Activated effector memory CD4-positive, alpha-beta T cell treated with anti-CD3 and anti-CD28 coated beads, Interleukin-2, amount 50 U/mL, for 16 hours (primary cell): ENCODE measurements around the gene TMEM201.
"Not testable (repeated sequence)": the region's sequence is repeated elsewhere in the genome, so short reads cannot be mapped to it uniquely, and the experiment has no call there.

ENCODE experiments used
- DNase-seq: peaks from one replicate; pipeline ENCODE4 v3.0.0-alpha.2; 2020

Gene TMEM201

GRCh38 chr1:9601942-9602793, 13.5 kb downstream of the TMEM201 start:
- DNase-seq: no peak

DNA sequence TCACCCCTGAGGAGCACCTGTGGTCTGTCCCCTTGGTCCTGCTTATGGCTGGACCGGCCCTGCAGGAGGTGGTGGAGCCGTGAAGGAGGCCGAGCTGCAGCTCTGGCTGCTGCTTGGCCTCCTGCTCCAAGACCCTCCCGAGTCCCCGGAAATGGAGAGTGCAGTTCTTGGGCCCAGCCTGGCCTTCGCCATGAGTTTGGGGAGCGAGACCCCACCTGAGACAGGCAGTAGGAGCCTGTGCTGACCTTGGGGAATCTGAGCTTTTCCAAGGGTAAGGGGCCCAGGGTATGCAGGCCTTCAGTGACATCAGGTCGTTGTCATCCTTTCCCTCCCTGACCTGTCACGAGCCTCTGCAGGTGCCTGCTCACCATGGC, 14.1 kb downstream of the TMEM201 start:
- no peak for DNase-seq

DNA sequence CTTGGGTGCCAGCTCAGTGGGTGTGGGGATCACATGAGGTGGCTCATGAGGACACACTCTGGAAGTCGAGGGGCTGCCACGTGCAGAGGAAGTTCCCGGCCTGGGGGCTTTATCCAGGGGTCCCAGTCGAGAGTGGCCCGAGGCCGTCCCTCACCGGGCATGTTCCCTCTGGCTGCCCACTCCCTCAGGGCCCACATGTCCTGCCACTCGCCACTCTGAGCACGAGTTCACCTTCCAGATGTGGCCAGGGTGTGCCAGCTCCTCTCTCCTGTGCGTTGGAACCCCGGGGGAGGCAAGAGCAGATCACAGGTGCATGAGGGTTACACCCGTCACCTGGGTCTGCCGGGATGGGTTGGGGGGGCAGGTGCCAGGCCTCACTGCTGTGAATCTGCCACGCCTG, 14.6 kb downstream of the TMEM201 start:
- no peak for DNase-seq

DNA sequence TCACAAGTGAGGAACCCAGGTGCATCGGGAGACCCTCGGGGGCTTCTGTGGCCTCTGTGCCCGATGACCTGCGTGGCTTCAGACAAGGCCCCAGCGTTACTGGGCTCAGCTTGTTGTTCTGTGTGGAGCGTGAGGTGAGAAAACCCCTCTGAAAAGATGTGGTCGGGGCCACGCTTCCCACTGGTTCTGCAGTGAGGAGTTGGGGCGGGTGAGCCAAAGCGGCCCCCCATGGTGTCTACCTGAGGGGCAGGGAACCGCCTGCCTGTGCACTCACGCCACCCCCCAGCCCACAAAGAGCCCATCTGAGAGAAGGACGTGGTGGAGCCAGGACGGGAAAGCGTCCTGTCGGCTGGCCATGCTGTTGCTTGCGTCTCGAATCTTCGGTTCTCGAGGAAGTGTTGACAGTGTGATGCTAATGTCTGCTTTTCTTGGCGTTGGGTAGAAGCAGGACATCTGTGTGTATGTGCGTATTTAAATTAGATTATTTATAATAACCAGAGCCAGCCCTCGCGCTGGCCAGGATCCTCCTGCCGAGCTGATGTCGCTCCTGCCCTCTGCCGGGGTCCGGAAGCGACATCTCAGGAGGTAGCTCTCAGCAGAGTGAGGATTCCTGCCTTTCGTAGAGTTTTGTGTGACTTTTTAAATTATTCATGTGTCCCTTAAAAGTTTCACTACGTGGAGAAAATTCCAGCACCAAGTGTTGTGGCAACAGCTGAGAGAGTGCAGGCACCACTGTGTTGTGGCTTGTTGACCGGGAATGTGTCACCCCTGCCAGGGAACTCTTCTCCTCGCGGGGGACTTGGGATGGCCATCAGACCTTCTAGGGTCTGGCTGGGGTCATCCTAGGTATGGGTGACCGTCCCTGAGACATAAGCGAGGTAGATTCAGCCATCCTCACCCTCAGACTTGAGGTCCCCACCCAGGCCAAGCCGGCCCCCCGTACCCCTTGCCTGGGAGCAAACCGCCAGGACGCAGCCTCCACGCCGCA, 15.3 kb downstream of the TMEM201 start:
- DNase-seq: no peak

- DNase-seq: no peak
Measured at GRCh38 chr1:9604836-9605235, 16.1 kb downstream of the TMEM201 start.

GRCh38 chr1:9605946-9606455, 17.3 kb downstream of the TMEM201 start:
- DNase-seq: no peak

DNA sequence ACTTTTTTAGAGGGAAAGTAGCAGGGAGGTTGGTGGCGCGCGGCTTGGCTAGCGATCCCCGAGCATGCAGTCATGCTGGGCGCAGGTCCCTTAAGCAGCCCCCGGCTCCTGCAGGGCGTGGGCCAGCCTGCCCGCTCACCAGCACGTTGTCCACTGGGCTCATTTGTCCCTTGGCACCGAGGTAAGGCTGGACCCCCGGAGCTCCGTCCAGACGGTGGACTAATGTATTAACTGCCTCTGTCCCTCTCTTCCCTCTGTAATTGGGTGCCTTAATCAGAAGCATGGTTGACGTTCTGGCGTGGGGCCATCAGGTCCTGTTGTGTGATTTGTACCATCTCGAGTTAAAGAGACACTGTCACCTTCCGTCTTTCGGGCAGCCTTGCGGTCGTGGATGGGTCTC, 17.7 kb downstream of the TMEM201 start:
- no peak for DNase-seq

DNA sequence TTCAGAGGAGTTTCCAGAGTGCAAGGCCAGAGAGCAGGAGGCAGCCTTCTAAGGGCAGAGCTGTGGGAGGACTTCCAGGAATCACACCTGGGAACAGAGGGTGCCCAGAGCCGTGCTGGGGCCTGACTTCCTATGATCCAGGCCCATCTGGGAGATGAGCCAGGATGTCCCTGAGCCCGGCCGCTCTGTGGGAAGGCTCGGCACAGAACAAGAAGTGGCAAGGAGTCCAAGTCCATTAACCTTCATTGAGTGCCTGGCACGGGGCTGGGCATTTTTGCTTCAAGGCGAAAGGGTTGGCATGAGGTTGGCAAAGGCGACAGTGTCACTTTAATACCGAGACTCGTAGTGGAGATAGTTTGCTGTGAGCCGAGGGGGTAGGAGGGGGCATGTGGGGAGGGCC, 18.2 kb downstream of the TMEM201 start:
- DNase-seq: no peak

DNA sequence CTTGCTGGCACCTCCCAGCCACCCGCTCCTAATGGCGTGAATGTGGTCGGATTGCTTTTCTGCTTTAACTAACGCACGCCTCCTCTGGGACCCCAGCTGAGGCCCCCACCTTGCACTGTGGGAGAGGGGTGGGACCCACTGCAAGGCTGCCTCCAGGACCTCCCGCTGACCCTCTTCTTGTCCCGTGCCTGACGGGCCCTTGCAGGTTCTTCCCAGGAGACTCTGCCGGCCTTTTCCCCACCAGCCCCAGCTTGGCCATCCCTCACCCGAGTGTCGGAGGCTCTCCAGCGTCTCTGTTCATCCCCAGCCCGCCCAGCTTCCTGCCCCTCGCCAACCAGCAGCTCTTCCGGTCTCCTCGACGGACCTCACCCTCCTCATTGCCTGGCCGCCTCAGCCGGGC, 18.6 kb downstream of the TMEM201 start:
- no peak for DNase-seq

- no peak for DNase-seq
Measured at GRCh38 chr1:9609998-9610397, 21.3 kb downstream of the TMEM201 start.

DNA sequence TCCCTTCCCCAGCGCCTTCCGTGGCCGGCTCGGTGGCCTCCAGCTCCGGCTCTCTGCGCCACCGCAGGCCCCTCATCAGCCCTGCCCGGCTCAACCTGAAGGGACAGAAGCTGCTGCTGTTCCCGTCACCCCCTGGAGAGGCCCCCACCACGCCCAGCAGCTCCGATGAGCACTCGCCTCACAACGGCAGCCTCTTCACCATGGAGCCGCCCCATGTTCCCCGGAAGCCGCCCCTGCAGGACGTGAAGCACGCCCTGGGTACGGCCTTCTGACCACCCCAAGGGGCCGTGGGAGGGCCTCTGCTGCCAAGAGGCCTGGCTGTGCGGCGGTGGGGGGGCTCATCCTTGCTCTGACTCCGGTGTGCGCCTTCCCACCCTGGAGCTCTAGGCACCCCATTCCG, 21.8 kb downstream of the TMEM201 start:
- no peak for DNase-seq

DNA sequence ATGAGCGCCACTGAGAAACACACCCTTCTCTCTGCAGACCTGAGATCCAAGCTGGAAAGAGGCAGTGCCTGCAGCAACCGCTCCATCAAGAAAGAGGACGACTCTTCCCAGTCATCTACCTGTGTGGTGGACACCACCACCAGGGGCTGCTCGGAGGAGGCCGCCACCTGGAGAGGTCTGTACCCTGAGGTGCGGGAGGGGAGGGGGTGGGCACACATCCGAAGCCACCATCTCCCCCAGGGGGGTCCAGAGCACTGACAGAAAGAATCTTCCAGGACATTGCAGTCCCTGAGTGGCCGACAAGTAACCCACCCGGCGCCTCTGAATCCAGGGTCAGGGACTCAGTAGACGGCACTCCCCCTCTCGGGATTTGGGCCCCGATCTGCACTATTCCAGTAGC, 23.0 kb downstream of the TMEM201 start:
- no peak for DNase-seq

DNA sequence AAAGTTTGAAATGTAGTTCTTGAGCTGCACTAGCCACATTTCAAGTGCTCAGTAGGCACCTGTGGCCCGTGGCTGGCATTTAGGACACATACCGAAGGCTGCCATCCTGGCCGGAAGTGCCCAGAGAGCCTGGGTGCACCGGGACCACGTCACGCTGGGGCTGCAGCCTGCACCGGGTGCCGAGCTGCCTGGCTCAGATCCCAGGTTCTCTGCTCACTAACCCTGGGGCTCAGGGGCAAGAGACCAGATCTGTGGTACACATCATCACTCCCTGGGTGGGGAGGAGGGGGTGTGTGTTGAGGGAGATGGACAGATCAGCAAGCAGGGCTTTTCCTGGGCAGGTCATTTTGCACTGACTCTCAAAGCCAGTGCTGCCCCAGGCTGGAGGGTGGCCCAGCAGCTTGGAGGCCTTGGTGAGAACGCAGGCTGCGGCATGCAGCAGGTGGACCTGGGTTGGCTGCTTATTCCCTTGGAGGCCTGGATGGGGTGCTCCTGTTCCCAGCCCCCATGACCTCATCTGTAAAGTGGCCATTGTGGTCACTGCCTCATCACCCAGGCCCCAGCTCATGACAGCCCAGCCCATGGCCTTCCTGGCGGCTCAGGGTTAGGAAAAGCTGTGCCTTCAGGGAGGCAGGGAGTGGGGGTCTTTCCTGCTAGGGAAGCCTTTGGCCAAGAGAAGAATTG, 23.6 kb downstream of the TMEM201 start:
- DNase-seq: no peak

DNA sequence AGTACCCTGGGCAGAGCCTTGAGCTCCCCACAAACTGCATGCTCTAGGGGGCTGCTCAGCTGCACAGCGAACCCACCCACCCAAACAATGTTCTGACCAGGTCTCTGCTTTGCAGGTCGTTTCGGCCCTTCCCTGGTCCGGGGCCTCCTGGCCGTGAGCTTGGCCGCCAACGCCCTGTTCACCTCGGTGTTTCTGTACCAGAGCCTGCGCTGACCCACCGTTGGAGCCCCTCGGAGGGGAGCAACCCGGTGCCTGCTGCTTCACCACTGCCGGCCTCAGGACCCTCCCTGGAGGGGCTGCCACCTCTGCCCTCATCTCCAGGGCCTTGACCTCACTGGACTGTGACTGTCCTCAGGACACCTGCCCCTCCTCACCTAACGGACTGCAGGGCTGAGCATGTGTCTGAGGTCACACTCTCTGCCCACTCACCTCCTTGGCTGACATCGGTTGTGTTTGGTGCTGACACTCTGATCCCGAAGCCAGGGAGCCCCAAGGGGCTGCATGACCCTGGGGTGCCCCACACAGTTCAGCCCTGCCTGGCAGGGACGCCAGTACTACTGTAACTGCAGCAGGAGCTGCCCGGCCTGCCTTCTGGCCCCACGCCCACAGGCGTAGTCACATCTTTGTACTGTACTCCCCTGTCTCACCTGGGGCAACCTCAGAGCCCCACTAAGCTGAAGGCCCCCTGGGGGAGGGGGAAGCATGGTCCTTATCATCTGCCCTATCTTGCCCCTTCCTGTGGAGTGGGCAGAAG, 24.3 kb downstream of the TMEM201 start:
- DNase-seq: no peak

DNA sequence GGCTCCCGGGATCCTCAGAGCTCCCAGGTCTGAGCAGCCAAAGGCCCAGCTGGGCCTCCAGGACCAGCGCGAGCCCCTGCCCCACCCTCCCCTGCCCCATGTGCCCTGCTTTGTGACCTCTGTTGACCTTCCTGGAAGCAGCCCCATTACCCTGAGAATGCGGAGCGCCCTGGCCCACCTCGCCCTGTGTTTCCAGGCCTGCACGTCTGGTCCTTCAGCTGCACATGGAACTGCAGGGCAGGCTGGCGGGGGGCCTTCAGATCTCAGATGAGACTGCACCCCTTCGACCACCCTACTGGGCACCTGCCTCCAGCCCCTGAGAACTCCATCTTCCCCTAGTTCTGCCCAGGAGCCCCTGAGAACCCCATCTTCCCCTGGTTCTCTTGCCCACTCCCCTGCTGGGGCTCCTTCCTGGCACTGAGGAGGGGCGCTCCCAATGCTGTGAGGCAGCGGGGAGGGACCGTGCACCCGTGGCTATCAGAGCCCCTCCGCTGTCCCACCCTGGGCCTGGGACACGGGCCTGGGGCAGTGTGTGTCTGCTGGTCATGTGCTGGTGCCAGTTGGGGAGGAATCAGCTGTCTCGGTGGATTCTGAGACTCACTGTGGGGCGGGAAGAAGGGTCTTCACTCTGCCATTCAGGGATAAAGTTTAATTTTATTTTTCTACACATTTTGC, 25.1 kb downstream of the TMEM201 start:
- DNase-seq: no peak

- peak; percentile 81 for DNase-seq
Measured at GRCh38 chr1:9615316-9616063, 26.8 kb downstream of the TMEM201 start.

DNA sequence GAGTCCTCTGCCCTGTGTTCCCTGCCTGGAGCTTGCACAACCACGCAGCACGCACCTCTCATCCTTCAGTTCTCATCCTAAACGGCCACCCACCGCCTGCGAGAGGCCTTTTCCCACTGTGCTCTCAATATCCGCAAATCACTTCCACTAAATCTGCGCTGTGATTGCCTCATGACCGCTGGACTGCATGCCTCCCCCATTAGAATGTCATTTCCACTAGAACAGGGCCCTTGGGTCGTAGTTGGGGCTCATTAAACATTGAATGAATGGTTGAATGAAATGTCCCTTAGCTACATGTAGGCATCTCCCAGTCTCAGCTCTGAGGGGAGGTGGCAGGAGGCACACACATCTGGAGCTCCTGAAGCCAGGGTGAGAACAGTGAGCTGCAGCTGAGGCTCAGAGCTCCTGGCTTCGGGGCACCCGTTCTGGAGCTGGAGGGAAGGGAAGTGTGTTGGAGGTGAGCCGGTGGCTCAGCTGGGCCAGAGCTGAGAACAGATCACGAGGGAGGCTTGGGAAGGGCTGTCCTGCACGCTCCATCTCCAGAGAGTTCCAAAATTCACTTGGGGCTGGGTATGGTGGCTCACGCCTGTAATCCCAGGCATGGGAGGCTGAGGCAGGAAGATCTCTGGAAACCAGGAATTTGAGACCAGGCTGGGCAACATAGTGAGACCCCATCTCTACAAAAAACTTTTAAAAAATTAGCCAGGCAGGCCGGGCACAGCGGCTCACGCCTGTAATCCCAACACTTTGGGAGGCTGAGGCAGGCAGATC, 30.4 kb downstream of the TMEM201 start:
- no peak for DNase-seq

DNA sequence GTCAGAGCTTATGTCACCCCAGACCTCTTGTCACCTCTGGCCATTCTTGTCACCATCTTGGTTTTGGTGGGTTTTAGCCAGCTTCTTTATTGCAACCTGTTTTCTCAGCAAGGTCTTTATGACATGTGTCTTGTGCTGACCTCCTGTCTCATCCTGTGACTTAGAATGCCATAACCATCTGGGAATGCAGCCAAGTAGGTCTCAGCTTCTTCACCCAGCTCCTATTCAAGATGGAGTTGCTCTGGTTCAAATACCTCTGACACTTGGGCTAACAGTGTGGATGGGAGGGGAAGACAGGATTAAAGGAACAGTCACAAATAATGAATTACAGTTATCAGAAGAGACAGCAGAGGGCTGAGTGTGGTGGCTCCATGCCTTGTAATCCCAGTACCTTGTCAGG, 32.3 kb downstream of the TMEM201 start:
- no peak for DNase-seq

DNA sequence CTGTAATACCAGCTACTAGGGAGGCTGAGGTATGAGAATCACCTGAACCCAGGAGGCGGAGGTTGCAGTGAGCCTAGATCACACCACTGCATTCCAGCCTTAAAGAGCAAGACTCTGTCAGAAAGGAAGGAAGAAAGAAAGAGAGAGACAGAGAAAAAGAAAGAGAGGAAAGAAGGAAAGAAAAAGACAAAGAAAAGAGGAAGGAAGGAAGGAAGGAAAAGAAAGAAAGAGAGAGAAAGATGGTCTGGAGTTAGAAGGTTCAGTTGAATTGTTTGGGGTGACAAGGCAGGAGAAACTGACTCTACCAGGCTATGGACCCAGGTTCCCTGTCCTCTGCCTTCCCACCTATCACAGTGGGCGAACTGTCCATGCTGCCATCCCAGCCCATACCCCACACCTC, 35.4 kb downstream of the TMEM201 start:
- no peak for DNase-seq

DNA sequence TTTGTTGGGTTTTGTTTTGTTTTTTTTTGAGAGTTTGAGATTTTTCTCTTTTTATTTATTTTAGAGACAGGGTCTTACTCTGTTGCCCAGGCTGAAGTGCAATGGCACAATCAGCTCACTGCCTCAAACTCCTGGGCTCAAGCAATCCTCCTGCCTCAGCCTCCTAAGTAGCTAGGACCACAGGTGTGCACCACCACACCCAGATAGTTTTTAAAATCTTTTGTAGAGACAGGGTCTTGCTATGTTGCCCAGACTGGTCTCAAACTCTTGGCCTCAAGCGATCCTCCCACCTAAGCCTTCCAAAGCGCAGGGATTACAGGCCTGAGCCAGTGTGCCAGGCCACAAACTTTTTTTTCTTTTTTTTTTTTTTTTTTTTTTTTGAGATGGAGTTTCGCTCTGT, 36.3 kb downstream of the TMEM201 start:
- not testable (repeated sequence) for DNase-seq
